Hematopoietic multipotent progenitor cell treated with erythropoietin and hydrocortisone succinate and interleukin-3 and kit ligand, for 15 days (in vitro differentiated cells): Measurements from ENCODE around the gene GSTT2B.
"Not testable (repeated sequence)": the region's sequence is repeated elsewhere in the genome, so short reads cannot be mapped to it uniquely, and the experiment has no call there.

Experiments used
- DNase-seq: peaks from one replicate; pipeline ENCODE4 v3.0.0-alpha.2; 2015; ENCODE audit warnings: low spot score

Gene GSTT2B

GRCh38 chr22:23984430-23984829, 23.4 kb upstream of the GSTT2B start:
- peak; percentile 81 for DNase-seq

GRCh38 chr22:23980567-23980966, 19.6 kb upstream of the GSTT2B start:
- not testable (repeated sequence) for DNase-seq

- DNase-seq: not testable (repeated sequence)
Measured at GRCh38 chr22:23979557-23980240, 18.7 kb upstream of the GSTT2B start, which contains the start of gene GSTT2. TSS of gene GSTT2 (plus strand) at chr22:23980134.

GRCh38 chr22:23977304-23977703, 16.3 kb upstream of the GSTT2B start:
- DNase-seq: not testable (repeated sequence)

GRCh38 chr22:23974836-23975352, 13.9 kb upstream of the GSTT2B start:
- not testable (repeated sequence) for DNase-seq

GRCh38 chr22:23974345-23974744, 13.3 kb upstream of the GSTT2B start, which contains the start of gene DDT:
TSS of gene DDT (minus strand) at chr22:23974441. CDS start at chr22:23974414, 27 bp downstream.
- not testable (repeated sequence) for DNase-seq

DNA sequence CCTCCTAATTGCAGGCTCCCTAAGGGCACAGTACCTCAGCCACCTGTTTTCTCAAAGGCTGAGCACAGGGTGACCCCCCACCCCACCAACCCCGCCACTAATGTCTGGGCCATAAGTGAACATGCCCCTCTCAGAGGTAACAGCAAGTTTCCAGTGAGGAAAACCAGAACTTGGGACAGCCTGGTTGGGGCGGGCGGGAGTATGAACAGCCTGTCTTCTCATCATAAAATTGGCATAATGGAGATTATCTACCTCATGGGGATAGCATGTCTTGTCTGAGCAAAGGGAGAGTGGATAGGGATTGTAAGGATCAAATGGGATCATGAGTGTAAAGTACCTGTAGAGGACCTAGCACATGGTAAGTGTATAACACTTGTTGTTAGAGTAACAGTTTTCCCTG, 10.9 kb upstream of the GSTT2B start:
- not testable (repeated sequence) for DNase-seq

DNA sequence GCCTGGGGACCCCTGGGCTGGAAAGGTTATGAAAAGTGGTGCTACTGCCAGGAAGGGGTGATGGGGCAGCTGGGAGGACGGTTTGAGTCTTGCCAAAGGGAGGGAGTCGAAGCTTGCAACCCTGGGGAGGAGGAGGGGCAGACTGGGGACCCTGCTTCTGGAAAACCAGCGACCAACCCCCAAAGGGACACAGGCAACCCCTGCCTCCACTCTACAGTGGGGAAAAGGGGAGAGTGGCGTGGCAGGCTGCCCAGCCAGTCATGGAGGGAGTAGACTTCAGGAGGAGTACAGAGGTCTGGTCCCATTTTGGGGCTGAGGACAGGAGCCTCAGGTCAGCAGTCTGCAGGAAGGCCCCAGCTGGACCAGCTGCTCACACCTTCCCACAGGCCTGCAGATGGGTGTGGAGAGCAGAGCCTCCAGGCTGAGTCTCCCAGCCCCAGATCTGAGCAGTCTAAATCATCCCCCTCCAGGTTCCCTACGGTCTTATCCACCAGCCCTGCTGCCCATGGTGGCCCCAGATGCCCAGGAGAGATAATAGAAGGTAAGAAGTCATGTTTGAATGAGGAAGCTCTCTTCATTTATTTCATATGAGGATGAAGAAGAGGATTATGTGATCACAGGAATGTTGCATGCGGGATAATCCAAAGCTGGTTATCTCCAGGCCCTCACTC, 10.0 kb upstream of the GSTT2B start:
- peak; percentile 45 for DNase-seq

DNA sequence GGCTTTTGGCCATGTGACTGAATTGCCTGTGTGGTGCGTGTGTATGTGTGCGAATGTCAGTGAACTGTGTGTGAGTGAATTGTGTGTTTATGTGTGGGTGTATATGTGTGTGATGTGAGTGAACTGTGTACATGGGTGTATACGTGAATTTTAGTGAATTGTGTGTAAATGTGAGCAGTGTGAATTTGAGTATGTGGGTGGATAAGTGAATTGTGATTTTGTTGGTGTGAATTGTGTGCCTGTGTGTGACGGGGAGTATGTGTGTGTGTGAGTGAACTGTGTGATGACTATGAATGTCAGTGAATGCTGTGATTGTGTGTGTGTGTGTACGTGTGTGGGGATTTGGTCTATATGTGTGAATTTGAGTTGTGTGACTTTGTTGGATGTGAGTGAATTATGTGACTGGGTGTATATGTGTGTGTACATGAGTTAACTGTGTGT, 9.2 kb upstream of the GSTT2B start:
- DNase-seq: no peak

- no peak for DNase-seq
Measured at GRCh38 chr22:23969071-23969470, 8.1 kb upstream of the GSTT2B start.

DNA sequence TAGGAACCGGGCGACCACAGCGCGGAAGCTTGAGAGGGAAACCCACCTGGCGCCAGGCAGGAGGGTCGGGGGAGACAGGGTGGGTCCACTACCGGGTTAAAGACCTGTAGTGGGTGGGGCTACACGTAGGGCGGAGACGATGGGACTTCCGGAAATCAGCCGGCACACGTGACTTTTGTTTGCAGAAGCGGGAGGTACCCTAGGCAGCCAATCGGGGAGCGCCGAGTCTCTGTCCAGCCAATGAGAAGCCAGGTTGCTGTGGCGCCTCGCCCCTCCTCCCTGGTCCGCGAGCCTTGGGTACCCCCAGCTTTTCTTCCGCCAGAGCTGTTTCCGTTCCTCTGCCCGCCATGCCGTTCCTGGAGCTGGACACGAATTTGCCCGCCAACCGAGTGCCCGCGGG, 5.6 kb upstream of the GSTT2B start, which contains the start of gene DDTL:
Gene DDTL, plus strand, starts transcription at position 321 of the 400 bp plus-strand sequence. Its CDS starts 27 bp downstream, at position 348.
- not testable (repeated sequence) for DNase-seq

DNA sequence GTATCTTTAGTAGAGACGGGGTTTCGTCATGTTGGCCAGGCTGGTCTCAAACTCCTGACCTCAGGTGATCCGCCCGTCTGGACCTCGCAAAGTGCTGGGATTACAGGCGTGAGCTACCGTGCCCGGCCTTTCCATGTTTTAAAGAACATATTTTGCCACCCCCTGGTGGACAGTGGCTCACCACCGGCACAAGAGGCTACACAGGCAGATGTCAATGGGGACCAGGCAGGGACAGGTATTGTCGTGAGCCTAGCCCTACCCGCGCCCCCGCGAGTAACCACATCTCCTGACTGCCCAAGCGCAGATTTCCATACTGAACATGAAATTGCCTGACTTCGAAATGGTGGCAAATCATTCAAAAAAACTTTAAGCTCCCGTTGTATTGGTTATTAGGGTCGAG, 5.1 kb upstream of the GSTT2B start:
- not testable (repeated sequence) for DNase-seq

- peak; percentile 79 for DNase-seq
Measured at GRCh38 chr22:23956301-23956900, 4.6 kb downstream of the GSTT2B start.

GRCh38 chr22:23955886-23956285, 5.1 kb downstream of the GSTT2B start:
- DNase-seq: not testable (repeated sequence)

DNA sequence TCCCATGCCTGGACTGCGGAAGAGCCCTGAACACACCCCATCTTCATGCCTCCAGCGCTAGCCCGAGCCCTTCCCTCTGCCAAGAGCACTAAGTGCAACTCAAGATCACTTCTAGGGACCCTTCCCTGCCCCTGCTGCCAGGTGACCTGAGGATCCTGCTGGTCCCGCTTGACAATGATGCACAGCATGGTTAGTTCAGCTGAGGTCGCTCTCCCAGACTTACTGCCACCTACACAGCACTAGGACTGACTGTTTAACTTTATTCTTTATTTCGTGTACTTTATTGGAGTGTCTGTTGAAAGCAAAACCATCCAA, 6.0 kb downstream of the GSTT2B start:
- not testable (repeated sequence) for DNase-seq

- not testable (repeated sequence) for DNase-seq
Measured at GRCh38 chr22:23954193-23954990, 6.6 kb downstream of the GSTT2B start.

DNA sequence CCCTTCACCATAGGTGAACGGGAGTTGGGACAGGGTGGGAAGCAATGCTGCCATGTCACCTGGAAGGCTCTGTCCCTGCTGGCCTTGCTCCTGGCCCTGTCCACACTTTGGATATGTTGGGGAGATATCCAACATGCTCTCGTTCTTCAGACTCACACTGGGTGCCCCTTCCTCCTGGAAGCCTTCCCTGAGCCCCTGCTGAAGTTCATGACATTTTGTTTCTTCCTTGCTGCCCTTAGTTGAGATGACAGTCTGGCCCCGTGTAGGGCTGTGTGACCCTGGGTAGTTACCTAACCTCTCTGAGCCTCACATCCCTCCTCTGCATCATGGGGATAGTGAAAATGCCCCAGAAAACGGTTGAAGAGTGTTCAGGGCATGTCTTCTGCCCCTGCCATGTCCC, 7.5 kb downstream of the GSTT2B start:
- not testable (repeated sequence) for DNase-seq

- DNase-seq: not testable (repeated sequence)
Measured at GRCh38 chr22:23952794-23953405, 8.1 kb downstream of the GSTT2B start.

DNA sequence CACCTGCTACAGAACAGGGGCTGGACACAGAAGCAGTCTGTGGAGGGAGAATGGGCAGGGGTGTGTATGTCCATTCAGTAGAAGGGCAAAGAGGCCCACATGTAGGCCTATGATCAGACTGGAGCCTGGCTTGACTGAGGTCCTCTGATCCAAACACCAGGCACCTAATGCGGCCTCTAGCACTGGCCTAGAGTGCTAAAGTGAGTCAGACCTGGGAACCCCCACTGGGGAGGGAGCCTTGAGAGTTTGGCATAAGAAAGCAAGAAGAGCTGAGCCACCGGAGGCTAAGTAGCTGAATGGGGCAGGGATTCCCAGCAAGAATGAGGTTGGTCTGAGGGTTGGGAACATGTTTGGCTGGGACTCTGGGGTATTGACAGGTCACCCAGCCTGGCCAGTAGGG, 9.6 kb downstream of the GSTT2B start:
- not testable (repeated sequence) for DNase-seq

- not testable (repeated sequence) for DNase-seq
Measured at GRCh38 chr22:23949764-23950163, 11.2 kb downstream of the GSTT2B start.

GRCh38 chr22:23947391-23947790, 13.6 kb downstream of the GSTT2B start:
- peak; percentile 47 for DNase-seq
